ENCODE measurements around the gene ZBTB5.

Gene ZBTB5

DNA sequence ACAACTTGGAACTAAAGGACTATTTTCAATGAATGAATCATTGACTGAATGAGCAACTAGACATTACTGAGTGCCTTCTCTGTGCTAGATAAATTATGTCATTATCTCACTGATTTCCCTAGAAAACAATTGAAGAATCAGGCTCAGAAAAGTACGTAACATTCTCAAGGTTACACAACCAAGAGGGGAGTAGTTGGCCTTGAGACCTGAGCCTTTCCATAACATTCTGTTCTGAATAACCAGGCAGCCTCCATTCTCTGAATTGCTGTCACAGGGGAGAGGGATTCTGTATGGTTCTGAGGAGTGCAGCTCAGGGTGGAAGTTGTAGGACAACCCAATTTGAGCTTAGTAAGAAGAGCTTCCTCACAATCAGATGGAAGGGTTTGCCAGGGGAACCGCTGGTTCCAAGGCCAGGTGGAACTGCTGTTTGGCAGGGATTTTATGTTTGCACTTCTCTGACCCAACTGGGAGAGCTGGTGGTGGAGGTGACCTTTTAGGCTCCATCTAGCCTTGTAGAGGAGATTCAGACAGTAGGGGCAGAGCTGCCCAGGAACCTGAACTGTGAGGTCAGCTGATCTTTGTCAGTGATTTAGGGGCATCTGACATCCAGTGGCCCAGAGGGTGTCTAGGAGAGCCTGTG, 36.8 kb upstream of the ZBTB5 start:
- TF ChIP-seq, protein P1, sequence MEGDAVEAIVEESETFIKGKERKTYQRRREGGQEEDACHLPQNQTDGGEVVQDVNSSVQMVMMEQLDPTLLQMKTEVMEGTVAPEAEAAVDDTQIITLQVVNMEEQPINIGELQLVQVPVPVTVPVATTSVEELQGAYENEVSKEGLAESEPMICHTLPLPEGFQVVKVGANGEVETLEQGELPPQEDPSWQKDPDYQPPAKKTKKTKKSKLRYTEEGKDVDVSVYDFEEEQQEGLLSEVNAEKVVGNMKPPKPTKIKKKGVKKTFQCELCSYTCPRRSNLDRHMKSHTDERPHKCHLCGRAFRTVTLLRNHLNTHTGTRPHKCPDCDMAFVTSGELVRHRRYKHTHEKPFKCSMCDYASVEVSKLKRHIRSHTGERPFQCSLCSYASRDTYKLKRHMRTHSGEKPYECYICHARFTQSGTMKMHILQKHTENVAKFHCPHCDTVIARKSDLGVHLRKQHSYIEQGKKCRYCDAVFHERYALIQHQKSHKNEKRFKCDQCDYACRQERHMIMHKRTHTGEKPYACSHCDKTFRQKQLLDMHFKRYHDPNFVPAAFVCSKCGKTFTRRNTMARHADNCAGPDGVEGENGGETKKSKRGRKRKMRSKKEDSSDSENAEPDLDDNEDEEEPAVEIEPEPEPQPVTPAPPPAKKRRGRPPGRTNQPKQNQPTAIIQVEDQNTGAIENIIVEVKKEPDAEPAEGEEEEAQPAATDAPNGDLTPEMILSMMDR (IDR thresholded peaks at IDR 0.05; ENCODE audit: control extremely low read depth, extremely low read depth, low read depth, missing control alignments), result no peak
- POLR2A ChIA-PET, result no interaction called here
- no peak for DNase-seq (ENCODE audit: extremely low spot score)
- CTCF ChIA-PET, result interaction anchor here (0.8 kb wide), 1 partner anchor 9 kb away, joined by 3 read pairs; no protein-coding TSS in a partner anchor

DNA sequence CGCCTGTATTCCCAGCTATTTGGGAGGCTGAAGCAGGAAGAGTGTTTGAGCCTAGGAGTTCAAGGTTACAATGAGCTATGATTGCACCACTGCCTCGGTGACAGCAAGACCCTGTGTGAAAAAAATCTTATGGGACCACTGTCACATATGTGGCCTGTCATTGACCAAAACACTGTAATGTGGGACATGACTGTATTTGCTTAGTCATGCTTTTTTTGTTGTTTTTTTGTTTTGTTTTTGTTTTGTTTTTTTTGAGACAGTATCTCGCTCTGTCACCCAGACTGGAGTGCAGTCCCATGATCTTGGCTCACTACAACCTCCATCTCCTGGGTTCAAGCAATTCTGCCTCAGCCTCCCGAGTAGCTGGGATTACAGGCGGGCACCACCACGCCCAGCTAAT, 34.0 kb upstream of the ZBTB5 start:
- TF ChIP-seq, protein P1 (IDR thresholded peaks at IDR 0.05; ENCODE audit: control extremely low read depth, extremely low read depth, low read depth, missing control alignments), result no peak
- DNase-seq (ENCODE audit: extremely low spot score), result no peak
- POLR2A ChIA-PET, result no interaction called here
- CTCF ChIA-PET, result interaction anchor here (1.0 kb wide), 1 partner anchor 18 kb away, joined by 3 read pairs; no protein-coding TSS in a partner anchor

DNA sequence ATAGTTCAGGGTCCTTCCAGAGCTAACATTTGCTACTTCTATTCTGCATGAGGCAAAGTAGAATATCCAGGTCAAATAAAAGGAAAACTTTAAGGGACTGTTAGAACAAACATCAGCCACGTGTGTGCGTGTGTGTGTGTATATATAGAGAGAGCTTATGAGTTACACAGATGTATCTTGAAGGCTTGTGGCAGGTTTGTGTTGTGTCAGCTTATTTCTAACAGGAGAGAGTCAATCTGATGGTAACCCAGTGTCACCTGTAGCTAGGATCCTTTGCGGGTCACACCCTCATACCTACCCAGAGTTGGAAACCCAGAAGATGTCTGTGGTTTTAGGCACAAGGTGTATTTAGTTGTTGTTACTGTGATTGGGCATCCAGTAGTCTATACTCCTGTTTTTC, 33.2 kb upstream of the ZBTB5 start:
- DNase-seq (ENCODE audit: extremely low spot score), result no peak
- ChIA-PET CTCF (interaction anchor here (1.2 to 1.5 kb wide), 2 partner anchors 11 to 20 kb away, joined by 3 to 5 read pairs; no protein-coding TSS in a partner anchor), POLR2A (no interaction called here)
- TF ChIP-seq, protein P1 (IDR thresholded peaks at IDR 0.05; ENCODE audit: control extremely low read depth, extremely low read depth, low read depth, missing control alignments), result no peak

DNA sequence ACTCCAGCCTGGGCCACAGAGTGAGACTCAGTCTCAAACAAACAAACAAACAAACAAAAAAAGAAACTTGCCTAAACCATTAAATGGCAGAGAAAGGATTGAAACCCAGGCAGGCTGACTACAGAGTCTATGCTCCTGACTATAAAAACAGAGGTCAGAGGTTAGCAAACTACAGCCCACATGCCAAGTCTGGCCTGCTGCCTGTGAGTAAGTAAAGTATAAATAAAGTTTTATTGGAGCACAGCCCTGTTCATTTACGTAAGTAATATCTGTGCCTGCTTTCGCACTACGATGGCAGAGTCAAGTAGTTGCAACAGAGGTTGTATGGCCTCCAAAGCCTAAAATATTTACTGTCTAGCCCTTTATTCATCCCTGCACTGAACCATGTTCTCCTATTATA, 32.1 kb upstream of the ZBTB5 start:
- CTCF ChIA-PET, result interaction anchor here (1.2 to 1.5 kb wide), 2 partner anchors 10 to 19 kb away, joined by 3 to 5 read pairs; no protein-coding TSS in a partner anchor
- TF ChIP-seq, protein P1 (IDR thresholded peaks at IDR 0.05; ENCODE audit: control extremely low read depth, extremely low read depth, low read depth, missing control alignments), result no peak
- POLR2A ChIA-PET, result no interaction called here
- no peak for DNase-seq (ENCODE audit: extremely low spot score)

DNA sequence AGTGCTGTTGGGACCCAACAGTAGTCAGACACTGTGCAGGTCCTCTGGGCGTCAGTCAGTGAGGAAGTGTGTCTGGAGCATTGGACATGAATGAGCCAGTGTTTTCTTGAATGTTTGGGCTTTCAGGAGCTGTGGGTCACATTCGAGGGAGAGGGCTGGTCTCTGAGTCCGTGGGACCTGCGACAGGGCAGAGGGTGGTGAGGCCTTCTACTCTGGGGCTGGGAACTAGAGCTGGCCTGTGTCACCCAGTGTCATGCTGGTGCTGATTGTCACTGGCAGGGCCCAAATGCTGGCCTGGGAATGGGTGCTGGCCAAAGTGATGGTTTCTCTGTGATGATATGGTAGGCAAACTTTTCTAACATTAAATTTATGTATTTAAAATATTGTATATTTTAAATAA, 30.8 kb upstream of the ZBTB5 start:
- TF ChIP-seq, protein P1 (IDR thresholded peaks at IDR 0.05; ENCODE audit: control extremely low read depth, extremely low read depth, low read depth, missing control alignments), result no peak
- CTCF ChIA-PET, result interaction anchor here (1.8 to 3.2 kb wide), 3 partner anchors 9 to 13 kb away, joined by 8 to 12 read pairs (median 10); no protein-coding TSS in a partner anchor
- no peak for DNase-seq (ENCODE audit: extremely low spot score)
- POLR2A ChIA-PET, result no interaction called here

DNA sequence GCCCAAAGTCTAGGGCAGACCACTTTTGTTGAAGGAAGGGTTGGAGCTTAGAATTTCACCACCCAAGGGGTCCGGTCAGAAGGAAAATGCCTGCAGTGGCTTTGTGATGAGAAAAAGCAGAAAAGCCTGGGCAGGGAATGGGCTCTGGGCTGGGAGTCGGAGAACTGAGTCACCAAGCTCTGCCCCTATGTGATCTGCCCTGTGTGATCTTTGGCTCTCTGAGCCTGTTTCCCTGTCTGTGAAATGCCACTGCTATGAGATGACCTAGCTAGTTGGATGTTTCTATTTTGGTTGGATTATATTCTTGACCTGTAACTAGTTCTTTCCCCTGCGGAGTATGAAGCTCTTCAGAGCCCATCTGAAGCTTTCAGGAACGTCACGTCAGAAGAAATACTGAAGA, 30.3 kb upstream of the ZBTB5 start:
- DNase-seq (ENCODE audit: extremely low spot score), result no peak
- ChIA-PET POLR2A (no interaction called here), CTCF (interaction anchor here (0.9 to 3.2 kb wide), 4 partner anchors 9 to 14 kb away, joined by 4 to 12 read pairs (median 9); no protein-coding TSS in a partner anchor)
- TF ChIP-seq, protein P1 (IDR thresholded peaks at IDR 0.05; ENCODE audit: control extremely low read depth, extremely low read depth, low read depth, missing control alignments), result no peak

Data from GM10248 (cell line).